ENCODE results near the gene KMT5C. TPM values are rescaled to one million over a fixed set of nuclear protein-coding genes. Genes with fewer than 3 reads are reported as not detected.

KMT5C gene
- total RNA-seq, 3 donors from 2014 or later (not counting 1 experiment from before 2014, with no cell fraction given): 44.5 to 147 (median 46.8) TPM

DNA sequence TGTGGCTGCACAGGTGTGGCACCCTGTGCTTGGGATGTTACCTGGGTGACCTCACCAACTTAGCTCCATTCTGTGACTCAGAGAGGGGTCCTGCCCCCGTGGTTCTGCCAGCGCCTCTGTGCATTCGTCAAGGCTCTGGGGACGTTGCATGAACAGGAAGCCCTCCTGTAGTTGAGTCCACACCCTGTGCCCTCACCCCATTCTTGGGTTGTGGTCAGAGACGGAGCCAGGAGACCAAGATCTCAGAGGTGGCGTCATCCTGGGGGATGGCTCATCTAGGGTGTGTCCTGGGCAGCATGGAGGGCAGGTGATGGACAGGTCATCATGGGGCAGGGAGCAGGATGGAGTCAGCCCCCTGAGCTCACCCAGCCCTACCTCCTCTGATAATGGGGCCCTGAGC is 12.4 kb downstream of the KMT5C start:
- H3K9me3 Mint-ChIP-seq: no peaks in the 10 kb centered on the region
- peaks cover 25 to 32% of the 10 kb centered on the region in 2 donors for H3K27me3 Mint-ChIP-seq (ENCODE audit: low read depth in 2 of 2)
- Histone ChIP-seq H3K4me3 (ENCODE audit: low read length) (no peak overlapping the region), H3K9me3 (ENCODE audit: control insufficient read depth, insufficient read depth, low read length) (no peaks in the 10 kb centered on the region), H3K27me3 (ENCODE audit: control insufficient read depth, insufficient read depth, low read length) (peaks cover 28% of the 10 kb centered on the region), H3K36me3 (ENCODE audit: control insufficient read depth, insufficient read depth, low read length) (no peaks in the 10 kb centered on the region), H3K27ac (ENCODE audit: low read length) (no peak overlapping the region), H3K4me1 (ENCODE audit: control insufficient read depth, insufficient read depth, low read length) (peaks cover 21% of the 10 kb centered on the region)
- peaks cover 4 to 31% of the 10 kb centered on the region in 2 donors for H3K4me1 Mint-ChIP-seq
- WGBS (ENCODE audit: insufficient coverage): 44% methylated on average over 6 of the region's 6 CpGs
- DNase-seq: no peak
- intact Hi-C loops (cut with micrococcal nuclease): no loop called here
- no peaks in the 10 kb centered on the region for H3K36me3 Mint-ChIP-seq
- ATAC-seq: no peak
- H3K4me3 Mint-ChIP-seq: no peak overlapping the region
- TF ChIP-seq, protein P1, sequence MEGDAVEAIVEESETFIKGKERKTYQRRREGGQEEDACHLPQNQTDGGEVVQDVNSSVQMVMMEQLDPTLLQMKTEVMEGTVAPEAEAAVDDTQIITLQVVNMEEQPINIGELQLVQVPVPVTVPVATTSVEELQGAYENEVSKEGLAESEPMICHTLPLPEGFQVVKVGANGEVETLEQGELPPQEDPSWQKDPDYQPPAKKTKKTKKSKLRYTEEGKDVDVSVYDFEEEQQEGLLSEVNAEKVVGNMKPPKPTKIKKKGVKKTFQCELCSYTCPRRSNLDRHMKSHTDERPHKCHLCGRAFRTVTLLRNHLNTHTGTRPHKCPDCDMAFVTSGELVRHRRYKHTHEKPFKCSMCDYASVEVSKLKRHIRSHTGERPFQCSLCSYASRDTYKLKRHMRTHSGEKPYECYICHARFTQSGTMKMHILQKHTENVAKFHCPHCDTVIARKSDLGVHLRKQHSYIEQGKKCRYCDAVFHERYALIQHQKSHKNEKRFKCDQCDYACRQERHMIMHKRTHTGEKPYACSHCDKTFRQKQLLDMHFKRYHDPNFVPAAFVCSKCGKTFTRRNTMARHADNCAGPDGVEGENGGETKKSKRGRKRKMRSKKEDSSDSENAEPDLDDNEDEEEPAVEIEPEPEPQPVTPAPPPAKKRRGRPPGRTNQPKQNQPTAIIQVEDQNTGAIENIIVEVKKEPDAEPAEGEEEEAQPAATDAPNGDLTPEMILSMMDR (IDR thresholded peaks at IDR 0.05): no peak
- peak overlapping the region in 1 of 2 donors; percentile 77 for H3K27ac Mint-ChIP-seq

DNA sequence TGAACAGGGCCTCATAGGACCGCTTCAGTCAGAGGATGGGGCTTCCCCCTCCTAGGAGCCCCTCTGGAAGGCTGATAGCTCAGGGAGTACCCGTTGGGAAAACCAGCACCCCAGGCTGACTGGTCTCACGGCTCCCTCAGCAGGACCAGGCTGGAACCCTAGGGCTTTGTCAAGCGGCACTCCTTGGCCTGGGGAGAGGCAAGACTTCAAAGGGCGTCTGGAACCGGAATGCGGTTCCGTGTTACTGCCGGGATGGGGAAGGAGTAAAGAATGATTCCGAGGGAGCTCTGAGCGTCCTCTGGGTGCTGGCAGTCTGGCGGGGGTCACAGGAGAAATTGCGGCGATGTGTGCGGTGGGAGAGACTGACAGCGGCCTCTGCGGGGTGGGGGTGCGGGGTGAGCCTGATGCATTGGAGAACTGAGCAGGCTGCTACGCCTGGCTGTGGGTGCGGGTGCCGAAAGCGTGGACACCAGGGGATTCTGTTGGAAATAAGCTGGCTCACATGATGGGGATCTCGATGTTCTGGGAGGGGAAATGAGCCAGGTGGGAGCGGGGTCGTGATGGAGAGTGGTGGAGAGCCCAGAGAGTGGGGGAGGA is 13.0 kb downstream of the KMT5C start:
- Histone ChIP-seq H3K27ac (ENCODE audit: low read length) (no peak overlapping the region), H3K9me3 (ENCODE audit: control insufficient read depth, insufficient read depth, low read length) (no peaks in the 10 kb centered on the region), H3K4me3 (ENCODE audit: low read length) (no peak overlapping the region), H3K27me3 (ENCODE audit: control insufficient read depth, insufficient read depth, low read length) (peaks cover 28% of the 10 kb centered on the region), H3K4me1 (ENCODE audit: control insufficient read depth, insufficient read depth, low read length) (peaks cover 21% of the 10 kb centered on the region), H3K36me3 (ENCODE audit: control insufficient read depth, insufficient read depth, low read length) (no peaks in the 10 kb centered on the region)
- 75% methylated on average over 25 of the region's 25 CpGs for WGBS (ENCODE audit: insufficient coverage)
- H3K4me1 Mint-ChIP-seq: peaks cover 4 to 31% of the 10 kb centered on the region in 2 donors
- ATAC-seq (no peak), DNase-seq (no peak)
- peaks cover 31 to 37% of the 10 kb centered on the region in 2 donors for H3K27me3 Mint-ChIP-seq (ENCODE audit: low read depth in 2 of 2)
- TF ChIP-seq, protein P1 (IDR thresholded peaks at IDR 0.05): no peak
- peak overlapping the region; percentile 60 for H3K4me3 Mint-ChIP-seq
- H3K36me3 Mint-ChIP-seq: no peaks in the 10 kb centered on the region
- peak overlapping the region in 1 of 2 donors; percentile 77 for H3K27ac Mint-ChIP-seq
- H3K9me3 Mint-ChIP-seq: no peaks in the 10 kb centered on the region
- intact Hi-C loops (cut with micrococcal nuclease): no loop called here

DNA sequence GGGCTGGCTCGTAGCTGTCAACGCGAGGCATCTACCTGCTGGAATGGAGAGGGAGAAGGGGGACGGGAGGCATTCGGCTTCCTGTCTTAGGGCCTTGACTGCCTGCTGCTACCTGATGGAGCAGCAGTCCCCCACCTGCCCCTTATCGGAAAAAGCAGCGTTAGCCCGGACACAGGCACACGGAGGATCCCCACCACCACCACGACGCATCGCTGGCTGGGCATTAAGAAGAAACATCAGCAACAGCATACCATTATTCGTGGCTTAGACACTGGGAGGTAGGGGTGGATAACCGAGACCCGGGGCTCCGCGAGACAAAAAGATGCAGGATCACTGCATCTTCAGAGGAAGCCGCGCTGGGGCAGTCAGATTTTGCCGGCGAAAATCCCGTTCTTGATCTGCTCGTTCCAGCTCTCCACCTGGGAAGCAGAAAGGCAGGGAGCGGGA is 13.7 kb downstream of the KMT5C start:
- peak overlapping the region; percentile 29 for H3K4me3 ChIP-seq (ENCODE audit: low read length)

More for the DNA sequence above, 13.7 kb downstream of the KMT5C start:
- peaks cover 28% of the 10 kb centered on the region for H3K27me3 ChIP-seq (ENCODE audit: control insufficient read depth, insufficient read depth, low read length)
- H3K36me3 Mint-ChIP-seq: no peaks in the 10 kb centered on the region
- no peak overlapping the region for H3K27ac ChIP-seq (ENCODE audit: low read length)
- TF ChIP-seq, protein P1 (IDR thresholded peaks at IDR 0.05): no peak
- peak overlapping the region; percentile 86 for H3K4me3 Mint-ChIP-seq
- peak overlapping the region in 1 of 2 donors; percentile 77 for H3K27ac Mint-ChIP-seq
- H3K4me1 ChIP-seq (ENCODE audit: control insufficient read depth, insufficient read depth, low read length): peaks cover 21% of the 10 kb centered on the region
- ATAC-seq (peak in 2 of 3 donors; percentile 2), DNase-seq (peak in 1 of 2 donors; percentile 33)
- 3% methylated on average over 23 of the region's 24 CpGs for WGBS (ENCODE audit: insufficient coverage)
- H3K9me3 Mint-ChIP-seq: no peaks in the 10 kb centered on the region
- no peaks in the 10 kb centered on the region for H3K9me3 ChIP-seq (ENCODE audit: control insufficient read depth, insufficient read depth, low read length)
- peaks cover 4 to 31% of the 10 kb centered on the region in 2 donors for H3K4me1 Mint-ChIP-seq
- no peaks in the 10 kb centered on the region for H3K36me3 ChIP-seq (ENCODE audit: control insufficient read depth, insufficient read depth, low read length)
- H3K27me3 Mint-ChIP-seq (ENCODE audit: low read depth in 2 of 2): peaks cover 32 to 40% of the 10 kb centered on the region in 2 donors
- intact Hi-C loops (cut with micrococcal nuclease): no loop called here

All from natural killer cell (primary cell).